BE2C (cell line): Measurements from ENCODE around the gene NADK. TPM values are rescaled to one million over a fixed set of nuclear protein-coding genes. Genes with fewer than 3 reads are reported as not detected.

Experiments used
- DNase-seq: peaks from one replicate; pipeline ENCODE4 v3.0.0-alpha.2; 2020
- H3K27me3 ChIP-seq: fragments of 250-450 bp; sonication (Bioruptor Pico); 2 replicates; pipeline ENCODE4 v1.5.1; 2020; ENCODE audit warnings: mild to moderate bottlenecking
- H3K36me3 ChIP-seq: fragments of 250-450 bp; sonication (Bioruptor Pico); 2 replicates; pipeline ENCODE4 v1.5.1; 2020; ENCODE audit warnings: mild to moderate bottlenecking
- H3K4me1 ChIP-seq: fragments of 250-450 bp; sonication (Bioruptor Pico); 2 replicates; pipeline ENCODE4 v1.5.1; 2020
- H3K4me3 ChIP-seq: 2 replicates; pipeline ENCODE4 v1.5.1; 2011; ENCODE audit warnings: low read depth, low read length
- H3K9me3 ChIP-seq: fragments of 250-450 bp; sonication (Bioruptor Pico); 2 replicates; pipeline ENCODE4 v1.5.1; 2020
- CTCF ChIP-seq: IDR thresholded peaks from 2 replicates; pipeline ENCODE4 v1.5.1; 2012; ENCODE audit warnings: mild to moderate bottlenecking, low read depth, low read length
- polyA plus RNA-seq: library from polyadenylated mRNA; unstranded; fragments of >200 nt; gene quantifications from one replicate; pipeline ENCODE4 v1.2.1, GENCODE V29; 2012; ENCODE audit warnings: low read depth, missing spikeins; ENCODE audit not compliant: insufficient read length, insufficient read depth

NADK gene
- 166 TPM for polyA plus RNA-seq

GRCh38 chr1:1777950-1778662, at the start of gene NADK:
TSS of gene NADK (minus strand) at chr1:1778470. CDS start at chr1:1765406, 13,064 bp downstream.
- TF ChIP-seq CTCF, result no peak
- Histone ChIP-seq H3K4me1 (peaks cover 22% of the 10 kb centered on the region), H3K36me3 (peaks cover 20% of the 10 kb centered on the region), H3K4me3 (peak within 1 kb of the TSS; percentile 86), H3K9me3 (no peaks in the 10 kb centered on the region), H3K27me3 (no peaks in the 10 kb centered on the region)
- peak; percentile 84 for DNase-seq

GRCh38 chr1:1827089-1827848, 49.0 kb upstream of the NADK start:
- DNase-seq, result peak; percentile 36
- no peak for TF ChIP-seq CTCF
- Histone ChIP-seq H3K36me3 (peaks cover 65% of the 10 kb centered on the region), H3K27me3 (no peaks in the 10 kb centered on the region), H3K9me3 (no peaks in the 10 kb centered on the region), H3K4me3 (no peak overlapping the region), H3K4me1 (peaks cover 15% of the 10 kb centered on the region)

GRCh38 chr1:1826356-1827088, 48.3 kb upstream of the NADK start:
- H3K4me3 ChIP-seq, result no peak overlapping the region
- no peak for DNase-seq
- no peak for TF ChIP-seq CTCF
- H3K36me3 ChIP-seq, result peaks cover 71% of the 10 kb centered on the region
- H3K27me3 ChIP-seq, result no peaks in the 10 kb centered on the region
- no peaks in the 10 kb centered on the region for H3K9me3 ChIP-seq
- peaks cover 15% of the 10 kb centered on the region for H3K4me1 ChIP-seq

GRCh38 chr1:1825217-1825616, 46.9 kb upstream of the NADK start:
- Histone ChIP-seq H3K4me1 (peaks cover 15% of the 10 kb centered on the region), H3K4me3 (no peak overlapping the region)

GRCh38 chr1:1819762-1820161, 41.5 kb upstream of the NADK start:
- Histone ChIP-seq H3K9me3 (no peaks in the 10 kb centered on the region), H3K36me3 (peaks cover 82% of the 10 kb centered on the region), H3K27me3 (no peaks in the 10 kb centered on the region), H3K4me3 (no peak overlapping the region), H3K4me1 (no peaks in the 10 kb centered on the region)
- DNase-seq, result no peak
- TF ChIP-seq CTCF, result no peak

More at GRCh38 chr1:1825217-1825616, 46.9 kb upstream of the NADK start:
- peaks cover 72% of the 10 kb centered on the region for H3K36me3 ChIP-seq
- no peak for DNase-seq
- TF ChIP-seq CTCF, result no peak
- H3K9me3 ChIP-seq, result no peaks in the 10 kb centered on the region
- no peaks in the 10 kb centered on the region for H3K27me3 ChIP-seq
